Left hindlimb (tissue), 1 donor: ENCODE results near the gene SETD5.
A peak's percentile ranks its signal among the peaks of the same experiment; 100 is the strongest.

Source experiments
- DNase-seq: peaks from one replicate; pipeline ENCODE4 v3.0.0-alpha.2; 2018

SETD5 gene

DNA sequence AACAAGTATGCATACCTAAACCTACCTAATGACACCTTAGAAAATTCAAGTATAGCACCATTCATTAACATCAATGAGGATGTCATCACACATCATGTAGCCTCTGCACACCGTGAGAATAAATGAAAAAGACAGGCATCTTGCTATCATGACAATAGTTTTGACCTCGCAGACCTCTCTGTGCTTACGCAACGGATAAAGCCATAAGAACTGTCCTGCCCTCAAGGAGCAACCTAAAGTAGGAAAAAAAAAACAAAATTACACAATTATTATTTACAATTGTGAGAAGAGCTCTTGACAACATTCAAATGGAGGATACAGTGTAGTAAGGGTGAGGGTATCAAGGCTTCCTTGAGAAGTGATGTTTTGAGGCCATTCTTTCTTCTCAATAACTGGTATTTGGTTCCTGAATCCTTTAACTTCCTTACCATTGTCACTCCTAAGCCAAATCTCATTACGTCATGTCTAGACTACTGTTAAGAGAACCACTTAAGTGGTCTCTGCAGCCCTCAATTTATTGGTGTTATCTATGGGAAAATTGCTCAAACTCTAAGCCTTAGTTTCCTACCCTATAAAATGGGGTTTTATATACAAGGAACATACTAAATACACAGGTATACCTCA is 7.0 kb upstream of the SETD5 start:
- DNase-seq = no peak

DNA sequence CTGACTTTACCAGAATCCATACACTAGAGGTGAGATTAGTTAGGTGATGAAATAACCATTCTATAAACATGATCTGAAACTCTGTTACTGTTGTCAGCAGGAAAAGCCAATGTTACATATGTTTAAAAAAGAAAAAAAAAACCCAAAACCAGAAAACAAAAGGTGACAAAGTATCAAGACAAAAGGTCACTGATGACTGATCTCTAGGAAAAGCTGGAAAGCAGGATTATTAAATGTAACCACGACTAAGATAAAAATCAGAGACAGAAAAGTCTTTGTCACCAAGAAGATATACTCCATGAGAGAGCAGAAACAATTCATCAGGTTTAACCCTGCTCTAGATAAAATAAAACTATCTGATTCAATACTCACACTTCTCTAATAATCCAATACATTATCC is 5.4 kb upstream of the SETD5 start:
- DNase-seq = no peak

GRCh38 chr3:9395570-9396300 is 1.7 kb upstream of the SETD5 start:
- no peak for DNase-seq

GRCh38 chr3:9396301-9396631 is 1.1 kb upstream of the SETD5 start:
- no peak for DNase-seq

GRCh38 chr3:9396632-9397331 is 633 bp upstream of the SETD5 start:
- DNase-seq = peak; percentile 100

DNA sequence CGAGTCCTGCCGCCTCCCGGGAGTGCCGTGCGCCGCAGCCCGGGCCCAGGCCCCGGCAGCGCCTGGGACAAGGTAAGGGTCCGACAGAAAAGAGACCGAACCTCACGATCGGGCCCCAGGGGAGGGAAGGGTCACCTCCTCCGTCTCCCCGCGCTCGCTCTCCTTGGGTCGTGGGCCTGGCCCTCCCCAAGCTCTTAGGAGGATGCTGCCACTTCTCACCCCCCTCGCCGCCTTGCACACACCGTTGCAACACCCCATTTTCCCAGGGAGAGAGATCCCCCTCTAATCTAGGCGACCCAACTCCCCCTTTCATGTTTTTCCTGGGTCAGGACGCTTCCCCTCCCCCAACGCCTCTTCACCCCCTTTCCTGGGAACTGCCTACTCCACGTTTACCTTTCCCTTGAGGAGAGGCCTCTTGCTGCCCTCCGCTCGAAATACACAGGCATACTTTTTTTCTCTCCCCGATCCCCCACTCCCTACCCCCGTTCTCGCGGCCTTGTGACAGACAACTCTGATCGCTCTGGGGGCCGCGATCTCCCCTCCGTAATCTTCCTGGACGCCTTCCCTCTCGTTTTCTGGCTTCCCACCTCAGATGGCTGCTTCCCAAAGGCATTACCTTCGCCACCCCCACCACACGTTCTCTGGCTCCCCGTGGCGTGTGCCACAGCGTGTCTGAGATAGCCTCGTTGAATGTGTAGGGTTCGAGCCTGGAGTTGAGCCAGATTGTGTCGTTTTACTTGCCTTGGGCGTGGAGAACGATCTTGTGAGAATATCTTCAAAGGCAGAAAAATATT is 688 bp downstream of the SETD5 start:
- DNase-seq = peak; percentile 61

DNA sequence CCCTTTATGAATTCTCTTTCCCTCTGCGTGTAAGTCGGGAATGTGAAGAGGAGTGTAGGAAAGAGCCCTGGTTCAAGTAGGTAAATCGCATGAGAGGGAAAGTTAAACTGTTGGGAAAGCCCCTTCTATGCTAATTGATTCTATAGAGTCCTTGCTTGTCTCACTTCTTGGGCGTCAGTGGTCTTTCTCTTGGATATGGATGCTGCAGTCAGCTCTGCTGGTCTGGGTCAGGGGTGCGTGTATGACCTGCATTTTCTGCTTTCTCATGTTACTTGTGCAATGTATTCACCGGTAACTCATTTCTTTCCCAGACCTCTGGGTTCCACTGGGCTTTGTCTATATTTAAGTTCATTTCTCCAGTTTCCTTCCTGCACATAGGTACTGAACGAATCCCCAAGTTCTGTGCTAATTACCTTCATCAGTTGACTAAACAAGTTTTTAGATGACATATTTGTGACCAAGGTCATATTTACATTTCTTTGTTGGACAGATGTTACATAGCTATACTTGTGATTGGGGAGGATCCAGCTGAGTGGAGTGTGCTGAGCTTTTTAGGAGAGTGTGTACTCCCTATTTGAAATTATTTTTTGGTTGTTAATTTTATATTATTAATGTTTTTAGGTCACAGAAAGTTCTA is 1.4 kb downstream of the SETD5 start:
- DNase-seq = no peak

- DNase-seq = no peak
These were observed 1.9 kb downstream of the SETD5 start for GRCh38 chr3:9399337-9399703.

DNA sequence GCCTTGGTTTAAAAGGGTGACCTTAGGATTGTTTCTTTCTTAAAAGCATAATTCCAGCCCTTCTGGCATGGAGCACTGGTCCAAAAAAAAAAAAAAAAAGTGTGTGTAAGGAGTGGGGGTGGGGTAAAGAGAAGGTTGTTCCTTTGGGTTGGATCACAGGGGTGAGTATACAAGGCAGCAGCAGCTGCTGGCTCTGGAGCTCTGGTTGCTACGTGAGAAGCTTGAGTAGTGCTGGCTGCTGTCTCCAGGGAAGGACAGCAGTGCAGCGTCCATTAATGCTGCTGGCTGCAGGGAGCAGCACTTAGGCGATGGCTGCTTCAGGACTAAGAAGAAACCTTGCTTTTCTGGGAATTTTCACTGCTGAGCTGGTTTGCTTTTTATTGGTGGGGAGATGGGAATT is 2.3 kb downstream of the SETD5 start:
- peak; percentile 85 for DNase-seq

GRCh38 chr3:9400616-9401015 is 3.2 kb downstream of the SETD5 start:
- no peak for DNase-seq

DNA sequence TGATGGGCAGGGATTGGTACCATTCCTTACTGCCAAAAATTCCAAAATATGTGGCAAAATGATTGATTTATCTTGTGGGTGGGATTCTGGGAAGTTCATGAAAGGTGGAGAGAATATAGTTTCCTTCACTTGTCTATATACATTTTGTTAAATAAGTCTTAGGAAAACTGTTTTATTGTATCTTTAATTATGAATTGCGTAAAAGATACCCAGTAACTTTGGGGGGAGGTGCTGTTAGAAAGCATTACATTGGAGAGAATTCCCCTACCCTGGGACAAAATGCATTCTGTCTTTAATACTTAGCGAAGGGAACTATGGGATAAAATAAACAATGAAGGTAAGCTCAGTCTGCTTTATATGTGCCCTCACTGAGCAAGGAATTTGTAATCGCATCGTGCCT is 4.6 kb downstream of the SETD5 start:
- DNase-seq = no peak

GRCh38 chr3:9402410-9403228 is 5.2 kb downstream of the SETD5 start:
- no peak for DNase-seq

DNA sequence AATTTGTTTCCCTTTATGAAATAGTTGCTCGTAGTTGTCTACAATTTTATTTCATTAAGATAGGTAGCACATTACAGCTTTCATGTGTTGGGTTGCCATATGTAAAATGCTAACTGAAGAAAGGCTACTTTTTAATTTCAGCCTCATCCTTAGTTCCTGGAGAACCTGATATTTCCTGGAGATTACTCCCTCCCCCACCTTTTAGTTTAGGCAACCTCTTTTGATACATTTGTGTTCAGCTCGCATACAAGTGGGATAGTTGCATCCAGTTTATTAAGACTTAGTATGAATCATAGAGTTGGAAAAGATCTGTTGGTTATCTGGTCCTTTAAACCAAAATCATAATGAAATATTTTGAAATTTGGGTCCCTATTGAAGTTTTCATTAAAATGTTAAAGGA is 6.0 kb downstream of the SETD5 start:
- no peak for DNase-seq

GRCh38 chr3:9404680-9405079 is 7.3 kb downstream of the SETD5 start:
- DNase-seq = no peak

GRCh38 chr3:9405756-9406155 is 8.3 kb downstream of the SETD5 start:
- no peak for DNase-seq

GRCh38 chr3:9406856-9407626 is 9.6 kb downstream of the SETD5 start:
- no peak for DNase-seq

DNA sequence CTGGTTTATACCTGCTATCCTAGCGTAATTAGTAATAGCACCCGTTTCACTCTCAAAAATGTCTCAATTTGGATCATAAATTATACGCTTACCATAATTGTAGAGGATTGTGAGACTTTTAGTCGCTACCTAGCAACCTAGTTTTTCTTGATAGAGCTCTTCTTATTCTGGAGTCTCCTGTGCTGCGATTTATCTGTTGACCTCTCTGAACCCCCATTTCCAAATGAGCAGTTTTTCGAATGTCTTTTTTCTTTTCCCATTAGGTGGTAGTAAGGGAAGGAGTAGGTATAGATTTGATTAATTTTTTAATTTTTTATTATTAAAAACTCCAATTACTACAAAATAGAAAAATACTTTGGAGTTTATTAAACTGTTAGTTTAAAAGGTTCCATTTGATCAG is 10.6 kb downstream of the SETD5 start:
- DNase-seq = no peak

GRCh38 chr3:9408546-9408945 is 11.1 kb downstream of the SETD5 start:
- no peak for DNase-seq

- no peak for DNase-seq
These were observed 12.8 kb downstream of the SETD5 start for GRCh38 chr3:9409981-9410854.

DNA sequence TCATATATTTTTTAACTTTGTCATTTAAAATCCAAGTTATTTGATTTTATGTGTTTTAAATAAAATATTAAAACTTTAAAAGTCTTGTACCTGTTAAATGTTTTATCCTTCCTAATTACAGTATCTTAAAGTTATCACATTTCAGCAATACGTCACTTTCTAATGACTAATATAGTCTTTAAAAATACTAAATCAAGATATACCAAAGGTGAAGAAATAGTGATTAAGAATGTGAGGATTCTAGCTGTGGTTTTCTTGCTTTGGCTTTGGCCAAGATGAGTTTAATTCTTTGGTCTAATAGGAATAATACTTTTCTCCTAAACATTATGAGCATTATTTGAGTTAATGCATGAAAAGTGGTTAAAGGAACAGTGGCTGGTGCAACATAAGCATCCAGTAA is 13.9 kb downstream of the SETD5 start:
- no peak for DNase-seq
